H1 (cell line): Measurements from ENCODE around the gene TUBA8. TPM values are rescaled to one million over a fixed set of nuclear protein-coding genes. Genes with fewer than 3 reads are reported as not detected.

ENCODE experiments used
- CTCF ChIA-PET: fragments of 300-600 bp; sonication (Branson Sonifier 250); formaldehyde crosslinking; loops from one replicate; lab custom pipeline; 2021; ENCODE audit not compliant: partially characterized antibody; lab: Charles Lee
- POLR2A ChIA-PET: fragments of 300-600 bp; sonication (Branson Sonifier 250); formaldehyde crosslinking; loops from one replicate; lab custom pipeline; 2021; ENCODE audit warnings: inconsistent platforms; ENCODE audit not compliant: partially characterized antibody; lab: Charles Lee
- DNase-seq, 2 experiments: peaks; one replicate each; pipeline versions ENCODE4 v3.0.0 to v3.0.0-alpha.2; 2010 to 2022; ENCODE audit warnings: low spot score in 2 of 2, low read depth in 1 of 2, mixed read lengths in 1 of 2
- FAIRE-seq: peaks from 2 replicates; lab custom pipeline; 2011; peaks lifted over from hg19 to GRCh38; lab: Jason Lieb, UNC
- H2AFZ ChIP-seq: 2 replicates; pipeline ENCODE4 v1.8.1; 2012; ENCODE audit warnings: low read length, inconsistent platforms
- H2AK5ac ChIP-seq: 2 replicates; pipeline ENCODE4 v1.6.1; 2013; ENCODE audit warnings: low read depth, low read length
- H2BK120ac ChIP-seq: replicated peaks from 2 replicates; pipeline ENCODE3; 2013; ENCODE audit warnings: low read depth, low read length, inconsistent platforms
- H2BK12ac ChIP-seq: 2 replicates; pipeline ENCODE4 v1.6.1; 2013; ENCODE audit warnings: low read depth, low read length
- H2BK15ac ChIP-seq: 2 replicates; pipeline ENCODE4 v1.6.1; 2013; ENCODE audit warnings: low read length
- H2BK20ac ChIP-seq: 2 replicates; pipeline ENCODE4 v1.6.1; 2013; ENCODE audit warnings: low read length
- H2BK5ac ChIP-seq: 2 replicates; pipeline ENCODE4 v1.6.1; 2013; ENCODE audit warnings: low read depth, low read length
- H3K14ac ChIP-seq: 2 replicates; pipeline ENCODE4 v1.6.1; 2013; ENCODE audit warnings: inconsistent platforms; ENCODE audit not compliant: insufficient read length
- H3K18ac ChIP-seq: 2 replicates; pipeline ENCODE4 v1.6.1; 2013; ENCODE audit warnings: low read length; ENCODE audit errors: extremely low read depth
- H3K23ac ChIP-seq: 2 replicates; pipeline ENCODE4 v1.6.1; 2013; ENCODE audit warnings: inconsistent platforms; ENCODE audit not compliant: insufficient read length
- H3K23me2 ChIP-seq: 2 replicates; pipeline ENCODE4 v1.6.1; 2013; ENCODE audit warnings: low read depth, low read length
- H3K27ac ChIP-seq: 2 replicates; pipeline ENCODE4 v1.6.1; 2011; ENCODE audit warnings: low read depth, low read length, inconsistent platforms
- H3K27me3 ChIP-seq, 4 experiments: replicated peaks in 1 of 4; 1 replicate in 1 of 4; 2 replicates in 3 of 4; pipeline versions ENCODE4 v1.6.1 to v1.8.1; 2011 to 2013; ENCODE audit warnings: low read length in 3 of 4, mild to moderate bottlenecking in 3 of 4, inconsistent platforms in 2 of 4, mixed read lengths in 2 of 4, moderate library complexity in 1 of 4; ENCODE audit not compliant: control insufficient read depth in 3 of 4, insufficient read depth in 3 of 4; ENCODE audit errors: extremely low read depth in 1 of 4
- H3K36me3 ChIP-seq, 4 experiments: 2 replicates each; pipeline versions ENCODE4 v1.6.1 to v1.8.1; 2011 to 2013; ENCODE audit warnings: mild to moderate bottlenecking in 4 of 4, low read length in 3 of 4, moderate library complexity in 2 of 4, control low read depth in 1 of 4, inconsistent platforms in 1 of 4; ENCODE audit not compliant: insufficient read depth in 4 of 4, control insufficient read depth in 2 of 4
- H3K4ac ChIP-seq: replicated peaks from 2 replicates; pipeline ENCODE3; 2013; ENCODE audit warnings: low read length, low read depth, mixed read lengths, inconsistent platforms; ENCODE audit not compliant: insufficient read length
- H3K4me1 ChIP-seq, 4 experiments: replicated peaks in 1 of 4; 1 replicate in 1 of 4; 2 replicates in 3 of 4; pipeline versions ENCODE4 v1.6.1 to v1.8.1; 2011 to 2013; ENCODE audit warnings: low read length in 3 of 4, inconsistent platforms in 2 of 4, mixed read lengths in 1 of 4; ENCODE audit not compliant: insufficient read depth in 4 of 4, control insufficient read depth in 3 of 4
- H3K4me2 ChIP-seq, 2 experiments: 2 replicates each; pipeline versions ENCODE4 v1.6.1 to v1.8.1; 2011 to 2013; ENCODE audit warnings: low read depth in 2 of 2, low read length in 2 of 2, control low read depth in 1 of 2, inconsistent platforms in 1 of 2, mild to moderate bottlenecking in 1 of 2; ENCODE audit not compliant: insufficient read depth in 1 of 2
- H3K4me3 ChIP-seq, 4 experiments: fragments of 200-600, 300-600 bp in 1 of 4; sonication (generic), shearing (Covaris generic), sonication (Bioruptor Twin) in 1 of 4; 2 replicates each; pipeline versions ENCODE4 v1.5.1 to v1.8.1; 2011 to 2016; ENCODE audit warnings: low read length in 4 of 4, low read depth in 3 of 4, control low read depth in 2 of 4, inconsistent platforms in 2 of 4, mild to moderate bottlenecking in 2 of 4, mixed read lengths in 1 of 4, moderate library complexity in 1 of 4; ENCODE audit not compliant: insufficient read depth in 2 of 4; ENCODE audit errors: extremely low read depth in 1 of 4
- H3K56ac ChIP-seq: replicated peaks from 2 replicates; pipeline ENCODE3; 2013; ENCODE audit warnings: low read depth, mild to moderate bottlenecking, mixed read lengths, low read length, inconsistent platforms; ENCODE audit not compliant: insufficient read length
- H3K79me1 ChIP-seq: 2 replicates; pipeline ENCODE4 v1.6.1; 2013; ENCODE audit warnings: low read depth, low read length, control low read depth
- H3K79me2 ChIP-seq, 2 experiments: 2 replicates each; pipeline versions ENCODE4 v1.6.1 to v1.8.1; 2012 to 2013; ENCODE audit warnings: low read length in 2 of 2, mild to moderate bottlenecking in 2 of 2, inconsistent platforms in 1 of 2; ENCODE audit not compliant: insufficient read depth in 2 of 2, control insufficient read depth in 1 of 2
- H3K9ac ChIP-seq, 4 experiments: replicated peaks in 1 of 4; 1 replicate in 1 of 4; 2 replicates in 3 of 4; pipeline versions ENCODE4 v1.6.1 to v1.8.1; 2011 to 2013; ENCODE audit warnings: low read depth in 3 of 4, low read length in 3 of 4, control low read depth in 2 of 4, mild to moderate bottlenecking in 2 of 4, moderate library complexity in 2 of 4, inconsistent platforms in 1 of 4; ENCODE audit errors: extremely low read depth in 1 of 4
- H3K9me3 ChIP-seq, 2 experiments: 2 replicates each; pipeline versions ENCODE4 v1.6.1 to v1.8.1; 2012 to 2013; ENCODE audit warnings: mild to moderate bottlenecking in 2 of 2, moderate library complexity in 2 of 2, control low read depth in 1 of 2, inconsistent platforms in 1 of 2, low read depth in 1 of 2, low read length in 1 of 2, mixed read lengths in 1 of 2; ENCODE audit not compliant: insufficient read depth in 2 of 2
- H4K20me1 ChIP-seq, 2 experiments: replicated peaks in 1 of 2; 2 replicates each; pipeline versions ENCODE3 to v1.8.1; 2011 to 2013; ENCODE audit warnings: inconsistent platforms in 2 of 2, low read length in 2 of 2, mild to moderate bottlenecking in 1 of 2; ENCODE audit not compliant: insufficient read depth in 2 of 2, control insufficient read depth in 1 of 2
- H4K5ac ChIP-seq: 2 replicates; pipeline ENCODE4 v1.6.1; 2013; ENCODE audit warnings: low read length, low read depth, mixed read lengths, inconsistent platforms; ENCODE audit not compliant: insufficient read length
- H4K8ac ChIP-seq: 2 replicates; pipeline ENCODE4 v1.8.0; 2013; ENCODE audit warnings: mild to moderate bottlenecking, moderate library complexity, low read length, inconsistent platforms; ENCODE audit not compliant: insufficient read depth; ENCODE audit errors: extremely low read depth
- H4K91ac ChIP-seq: replicated peaks from 2 replicates; pipeline ENCODE3; 2013; ENCODE audit warnings: low read length, mixed read lengths, inconsistent platforms; ENCODE audit not compliant: insufficient read length
- BCL11A ChIP-seq, 2 experiments: IDR thresholded peaks; one replicate each; pipeline ENCODE4 v1.6.1; 2011; ENCODE audit warnings: low read depth in 2 of 2, low read length in 2 of 2, mild to moderate bottlenecking in 2 of 2
- CBX5 ChIP-seq: fragments of 300-800, 300-1000 bp; sonication (generic); IDR thresholded peaks from 2 replicates; pipeline ENCODE4 v1.7.1; 2016; ENCODE audit warnings: antibody characterized with exemption, low read length, low read depth
- CHD2 ChIP-seq: IDR thresholded peaks from 2 replicates; pipeline ENCODE4 v1.6.1; 2012; ENCODE audit warnings: low read length, improper control_type of control experiment
- EP300 ChIP-seq, 2 experiments: IDR thresholded peaks; 1 replicate in 1 of 2; 2 replicates in 1 of 2; pipeline ENCODE4 v1.6.1; 2011 to 2012; ENCODE audit warnings: low read depth in 2 of 2, low read length in 2 of 2, mild to moderate bottlenecking in 2 of 2, borderline replicate concordance in 1 of 2, inconsistent platforms in 1 of 2, moderate library complexity in 1 of 2
- KDM5A ChIP-seq: fragments of 200-600 bp; IDR thresholded peaks from 2 replicates; pipeline ENCODE4 v1.7.1; 2012; ENCODE audit warnings: mild to moderate bottlenecking, low read length, inconsistent platforms, mixed read lengths
- MAFK ChIP-seq: IDR thresholded peaks from 2 replicates; pipeline ENCODE4 v1.6.1; 2012; ENCODE audit warnings: low read depth, mild to moderate bottlenecking, improper control_type of control experiment, low read length
- PHF8 ChIP-seq: fragments of 200-600 bp; sonication (generic); conservative IDR thresholded peaks from 2 replicates; pipeline ENCODE4 v1.7.1; 2012; ENCODE audit warnings: low read depth, mild to moderate bottlenecking, inconsistent platforms, low read length, moderate library complexity
- SP4 ChIP-seq: IDR thresholded peaks from 2 replicates; pipeline ENCODE4 v1.6.1; 2012; ENCODE audit warnings: low read length, inconsistent platforms
- WGBS, 2 experiments: shearing (Covaris generic) in 1 of 2; methylation state at CpG; one replicate each; pipeline versions ENCODE4 v1.1.6 to v1.1.7; 2013 to 2015; ENCODE audit warnings: low lambda C conversion rate in 2 of 2, mixed read lengths in 2 of 2, inconsistent platforms in 1 of 2, low coverage in 1 of 2, missing lambda C conversion rate in 1 of 2; ENCODE audit not compliant: insufficient replicate concordance in 2 of 2, insufficient coverage in 1 of 2, insufficient read length in 1 of 2; ENCODE audit errors: extremely low coverage in 1 of 2, missing lambda C conversion rate in 1 of 2; 5-methylcytosine and 5-hydroxymethylcytosine counted together
- polyA plus RNA-seq, 7 experiments: library from polyadenylated mRNA; depleted of rRNA in 3 of 7; stranded (reverse) in 5 of 7; unstranded in 2 of 7; fragments of >200 nt in 5 of 7; fragments of 200-250 nt in 2 of 7; gene quantifications; 1 replicate in 5 of 7; 2 replicates in 1 of 7; 4 replicates in 1 of 7; pipeline versions ENCODE4 v1.2.1 to v1.2.3, GENCODE V29; 2011 to 2013; ENCODE audit warnings: missing spikeins in 2 of 7, mixed read lengths in 2 of 7
- total RNA-seq: library from RNA; stranded (reverse); fragmentation: NEBNext Ultra II Directional; extraction: Animal tissue kit (Norgen Biotek cat#: 25700); gene quantifications from 2 replicates; pipeline ENCODE4 v1.2.1, GENCODE V29; 2021

The TUBA8 gene
- total and polyA plus RNA-seq, 2 of the 8 experiments (the other 6 are each of a cell fraction or from before 2014, with no cell fraction given), result 1.0 to 4.0 TPM

- Histone ChIP-seq H2AFZ (no peak overlapping the region), H2BK5ac (no peak overlapping the region), H3K23ac (no peak overlapping the region), H3K4me2 (no peak overlapping the region), H2BK12ac (no peak overlapping the region), H2BK120ac (no peak overlapping the region), H3K9ac (no peak overlapping the region), H4K91ac (no peak overlapping the region), H3K56ac (no peak overlapping the region), H3K23me2 (peaks cover under 1% of the 10 kb centered on the region; the same call in 1 of the 2 replicates), H3K9me3 (no peaks in the 10 kb centered on the region), H2BK20ac (no peak overlapping the region), H3K27me3 (peaks cover 3 to 15% (median 8%) of the 10 kb centered on the region in 4 experiments; a peak in 6 of 7 replicates), H3K79me2 (no peaks in the 10 kb centered on the region), H3K36me3 (no peaks in the 10 kb centered on the region), H2AK5ac (no peak overlapping the region), H3K4ac (no peak overlapping the region), H2BK15ac (no peak overlapping the region), H4K20me1 (peaks cover 0 to 2% of the 10 kb centered on the region in 2 experiments), H3K18ac (no peak overlapping the region), H3K27ac (no peak overlapping the region), H3K14ac (no peak overlapping the region), H3K4me1 (peaks cover 0 to 5% (median under 1%) of the 10 kb centered on the region in 4 experiments; a peak in 5 of 7 replicates), H4K5ac (no peak overlapping the region), H3K4me3 (no peak overlapping the region), H4K8ac (no peak overlapping the region), H3K79me1 (no peaks in the 10 kb centered on the region)
- DNase-seq (no peak), FAIRE-seq (no peak)
- TF ChIP-seq BCL11A (IDR thresholded peaks at IDR 0.05; ENCODE audit: low read depth in 2 of 2, low read length in 2 of 2) (no peak), CBX5 (no peak), KDM5A (no peak), PHF8 (no peak), CHD2 (no peak), EP300 (IDR thresholded peaks at IDR 0.05; ENCODE audit: borderline replicate concordance in 1 of 2, low read depth in 2 of 2, low read length in 2 of 2) (no peak), SP4 (no peak), MAFK (no peak)
- WGBS, 2 experiments, result 92% methylated on average over 8 of the region's 8 CpGs; no CpG with 5 or more reads in 1 of the 2 experiments
- POLR2A ChIA-PET, result interaction anchor here (0.8 kb wide), 1 partner anchor 30 kb away, joined by 3 read pairs; no protein-coding TSS in a partner anchor
- CTCF ChIA-PET, result interaction anchor here (0.7 to 3.0 kb wide), 4 partner anchors 8 to 41 kb away, joined by 3 to 15 read pairs (median 4); no protein-coding TSS in a partner anchor
Observed at GRCh38 chr22:18115906-18116371, 5.3 kb downstream of the TUBA8 start.
